Measurements from ENCODE around the gene PABPC1L. TPM values are rescaled to one million over a fixed set of nuclear protein-coding genes. Genes with fewer than 3 reads are reported as not detected.

Gene PABPC1L
- polyA plus RNA-seq, 1 donor (not counting 4 experiments of a cell fraction or from before 2014, with no cell fraction given) = 31.4 TPM

GRCh38 chr20:44943828-44944227 lies 34.0 kb downstream of the PABPC1L start:
- no peaks in the 10 kb centered on the region for H3K79me2 ChIP-seq (ENCODE audit: control insufficient read depth, insufficient read depth, low read length)
- H3K9ac ChIP-seq (ENCODE audit: control insufficient read depth, extremely low read depth, insufficient read depth, low read length) = no peak overlapping the region
- TF ChIP-seq, protein P1, sequence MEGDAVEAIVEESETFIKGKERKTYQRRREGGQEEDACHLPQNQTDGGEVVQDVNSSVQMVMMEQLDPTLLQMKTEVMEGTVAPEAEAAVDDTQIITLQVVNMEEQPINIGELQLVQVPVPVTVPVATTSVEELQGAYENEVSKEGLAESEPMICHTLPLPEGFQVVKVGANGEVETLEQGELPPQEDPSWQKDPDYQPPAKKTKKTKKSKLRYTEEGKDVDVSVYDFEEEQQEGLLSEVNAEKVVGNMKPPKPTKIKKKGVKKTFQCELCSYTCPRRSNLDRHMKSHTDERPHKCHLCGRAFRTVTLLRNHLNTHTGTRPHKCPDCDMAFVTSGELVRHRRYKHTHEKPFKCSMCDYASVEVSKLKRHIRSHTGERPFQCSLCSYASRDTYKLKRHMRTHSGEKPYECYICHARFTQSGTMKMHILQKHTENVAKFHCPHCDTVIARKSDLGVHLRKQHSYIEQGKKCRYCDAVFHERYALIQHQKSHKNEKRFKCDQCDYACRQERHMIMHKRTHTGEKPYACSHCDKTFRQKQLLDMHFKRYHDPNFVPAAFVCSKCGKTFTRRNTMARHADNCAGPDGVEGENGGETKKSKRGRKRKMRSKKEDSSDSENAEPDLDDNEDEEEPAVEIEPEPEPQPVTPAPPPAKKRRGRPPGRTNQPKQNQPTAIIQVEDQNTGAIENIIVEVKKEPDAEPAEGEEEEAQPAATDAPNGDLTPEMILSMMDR (optimal IDR thresholded peaks at IDR 0.05 in 1 of 3, IDR thresholded peaks at IDR 0.05 in 1 of 3, conservative IDR thresholded peaks at IDR 0.05 in 1 of 3; ENCODE audit: extremely low read depth in 1 of 3, insufficient read depth in 2 of 3, low read length in 3 of 3) = no peak
- no peak for TF ChIP-seq EZH2 (IDR thresholded peaks at IDR 0.05; ENCODE audit: low read length)
- no peak overlapping the region for H2AFZ ChIP-seq (ENCODE audit: control insufficient read depth, low read length)
- H3K36me3 ChIP-seq (ENCODE audit: control insufficient read depth in 2 of 2, extremely low read depth in 1 of 2, insufficient read depth in 2 of 2, low read length in 2 of 2) = peaks cover 35 to 51% of the 10 kb centered on the region in 2 experiments
- H4K20me1 ChIP-seq (ENCODE audit: control insufficient read depth, extremely low read depth, insufficient read depth, low read length) = no peaks in the 10 kb centered on the region
- H3K27me3 ChIP-seq (ENCODE audit: control insufficient read depth, extremely low read depth, insufficient read depth, low read length) = no peaks in the 10 kb centered on the region
- dilution Hi-C loops (cut with MboI; ENCODE audit: extremely low pct_ligation_motif_present, low sequenced_read_pairs) = no loop called here
- no peak overlapping the region for H3K4me3 ChIP-seq (ENCODE audit: control insufficient read depth in 2 of 3, extremely low read depth in 1 of 3, insufficient read depth in 2 of 3, low read depth in 1 of 3, low read length in 3 of 3)
- no peak for FAIRE-seq
- DNase-seq (ENCODE audit: low read depth, low spot score) = no peak
- H3K9me3 ChIP-seq (ENCODE audit: control insufficient read depth, low read depth, low read length) = no peaks in the 10 kb centered on the region
- no peak overlapping the region for H3K4me2 ChIP-seq (ENCODE audit: control insufficient read depth, extremely low read depth, insufficient read depth, low read depth, low read length)
- peaks cover 2% of the 10 kb centered on the region for H3K9me1 ChIP-seq (ENCODE audit: control insufficient read depth, extremely low read depth, insufficient read depth, low read length)
- no peaks in the 10 kb centered on the region for H3K4me1 ChIP-seq (ENCODE audit: control insufficient read depth, extremely low read depth, insufficient read depth, low read length)
- H3K27ac ChIP-seq (ENCODE audit: control insufficient read depth, insufficient read depth, low read length) = no peak overlapping the region

DNA sequence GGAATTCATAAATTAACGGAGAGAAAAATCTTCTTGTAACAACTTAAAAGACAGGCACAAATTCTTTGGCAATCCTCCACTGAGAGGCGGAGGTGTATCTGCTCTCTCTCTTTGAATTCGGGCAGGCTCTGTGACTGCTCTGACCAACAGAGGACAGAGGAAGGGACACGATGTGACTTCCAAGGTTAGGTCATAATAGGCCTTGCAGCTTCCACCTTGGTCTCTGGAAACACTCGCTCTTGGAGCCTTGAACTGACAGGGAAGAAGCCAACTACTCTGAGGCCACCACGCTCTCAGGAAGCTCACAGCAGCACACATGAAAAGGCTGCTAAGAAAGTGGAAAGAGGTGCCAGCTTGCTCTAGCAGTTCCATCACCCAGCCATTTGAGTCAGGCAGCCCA lies 35.4 kb downstream of the PABPC1L start:
- no peak overlapping the region for H3K9ac ChIP-seq (ENCODE audit: control insufficient read depth, extremely low read depth, insufficient read depth, low read length)
- no peak for FAIRE-seq
- H3K36me3 ChIP-seq (ENCODE audit: control insufficient read depth in 2 of 2, extremely low read depth in 1 of 2, insufficient read depth in 2 of 2, low read length in 2 of 2) = peaks cover 42 to 55% of the 10 kb centered on the region in 2 experiments
- H3K27me3 ChIP-seq (ENCODE audit: control insufficient read depth, extremely low read depth, insufficient read depth, low read length) = no peaks in the 10 kb centered on the region
- H3K27ac ChIP-seq (ENCODE audit: control insufficient read depth, insufficient read depth, low read length) = no peak overlapping the region
- H4K20me1 ChIP-seq (ENCODE audit: control insufficient read depth, extremely low read depth, insufficient read depth, low read length) = no peaks in the 10 kb centered on the region
- no peaks in the 10 kb centered on the region for H3K9me3 ChIP-seq (ENCODE audit: control insufficient read depth, low read depth, low read length)
- no peak overlapping the region for H3K4me2 ChIP-seq (ENCODE audit: control insufficient read depth, extremely low read depth, insufficient read depth, low read depth, low read length)
- no peak overlapping the region for H2AFZ ChIP-seq (ENCODE audit: control insufficient read depth, low read length)
- TF ChIP-seq, protein P1 (optimal IDR thresholded peaks at IDR 0.05 in 1 of 3, IDR thresholded peaks at IDR 0.05 in 1 of 3, conservative IDR thresholded peaks at IDR 0.05 in 1 of 3; ENCODE audit: extremely low read depth in 1 of 3, insufficient read depth in 2 of 3, low read length in 3 of 3) = no peak
- no peak for TF ChIP-seq EZH2 (IDR thresholded peaks at IDR 0.05; ENCODE audit: low read length)
- H3K9me1 ChIP-seq (ENCODE audit: control insufficient read depth, extremely low read depth, insufficient read depth, low read length) = peaks cover 2% of the 10 kb centered on the region
- no peak overlapping the region for H3K4me3 ChIP-seq (ENCODE audit: control insufficient read depth in 2 of 3, extremely low read depth in 1 of 3, insufficient read depth in 2 of 3, low read depth in 1 of 3, low read length in 3 of 3)
- H3K4me1 ChIP-seq (ENCODE audit: control insufficient read depth, extremely low read depth, insufficient read depth, low read length) = no peaks in the 10 kb centered on the region
- no peak for DNase-seq (ENCODE audit: low read depth, low spot score)
- H3K79me2 ChIP-seq (ENCODE audit: control insufficient read depth, insufficient read depth, low read length) = no peaks in the 10 kb centered on the region
- dilution Hi-C loops (cut with MboI; ENCODE audit: extremely low pct_ligation_motif_present, low sequenced_read_pairs) = no loop called here

Measured in keratinocyte (primary cell).